Trophoblast cell (in vitro differentiated cells and primary cell): ENCODE measurements around the gene PPP1R15A.
"Not testable (repeated sequence)": the region's sequence is repeated elsewhere in the genome, so short reads cannot be mapped to it uniquely, and the experiment has no call there.

ENCODE experiments used
- DNase-seq, 2 donors: peaks; one replicate each; pipeline ENCODE4 v3.0.0-alpha.2; 2016
- H2AFZ ChIP-seq: 2 replicates; pipeline ENCODE4 v1.6.1; 2013; ENCODE audit warnings: low read length, moderate library complexity, mild to moderate bottlenecking; ENCODE audit not compliant: insufficient read depth, poor library complexity
- H2AK5ac ChIP-seq: 2 replicates; pipeline ENCODE4 v1.6.1; 2013; ENCODE audit warnings: mild to moderate bottlenecking, low read length
- H2BK120ac ChIP-seq: 2 replicates; pipeline ENCODE4 v1.6.1; 2013; ENCODE audit warnings: low read length, mild to moderate bottlenecking, moderate library complexity; ENCODE audit not compliant: insufficient read depth, poor library complexity
- H2BK12ac ChIP-seq: 2 replicates; pipeline ENCODE4 v1.6.1; 2013; ENCODE audit warnings: mild to moderate bottlenecking, low read length, moderate library complexity
- H2BK5ac ChIP-seq: 2 replicates; pipeline ENCODE4 v1.6.1; 2013; ENCODE audit warnings: low read length, low read depth, moderate library complexity, mild to moderate bottlenecking; ENCODE audit not compliant: poor library complexity
- H3K14ac ChIP-seq: 2 replicates; pipeline ENCODE4 v1.6.1; 2013; ENCODE audit warnings: mild to moderate bottlenecking, low read length
- H3K18ac ChIP-seq: 2 replicates; pipeline ENCODE4 v1.6.1; 2013; ENCODE audit warnings: mild to moderate bottlenecking, low read length
- H3K23ac ChIP-seq: 2 replicates; pipeline ENCODE4 v1.6.1; 2013; ENCODE audit warnings: low read length
- H3K27ac ChIP-seq: 2 replicates; pipeline ENCODE4 v1.5.1; 2013; ENCODE audit warnings: low read depth, mild to moderate bottlenecking, inconsistent platforms, low read length, moderate library complexity
- H3K27me3 ChIP-seq: 2 replicates; pipeline ENCODE4 v1.6.1; 2013; ENCODE audit warnings: inconsistent platforms, mild to moderate bottlenecking, low read length, moderate library complexity; ENCODE audit not compliant: insufficient read depth
- H3K36me3 ChIP-seq, 2 experiments: 1 replicate in 1 of 2; 2 replicates in 1 of 2; pipeline ENCODE4 v1.6.1; 2013; ENCODE audit warnings: low read length in 2 of 2, mild to moderate bottlenecking in 2 of 2, moderate library complexity in 1 of 2; ENCODE audit not compliant: insufficient read depth in 2 of 2, control insufficient read depth in 1 of 2
- H3K4ac ChIP-seq: 2 replicates; pipeline ENCODE4 v1.6.1; 2013; ENCODE audit warnings: low read depth, mild to moderate bottlenecking, low read length, moderate library complexity
- H3K4me1 ChIP-seq, 2 experiments: 1 replicate in 1 of 2; 2 replicates in 1 of 2; pipeline ENCODE4 v1.6.1; 2013; ENCODE audit warnings: low read length in 2 of 2, mild to moderate bottlenecking in 2 of 2, moderate library complexity in 1 of 2; ENCODE audit not compliant: insufficient read depth in 2 of 2, control insufficient read depth in 1 of 2
- H3K4me2 ChIP-seq: 2 replicates; pipeline ENCODE4 v1.6.1; 2013; ENCODE audit warnings: inconsistent platforms, mild to moderate bottlenecking, low read length, moderate library complexity
- H3K4me3 ChIP-seq: 2 replicates; pipeline ENCODE4 v1.5.1; 2013; ENCODE audit warnings: mild to moderate bottlenecking, low read depth, low read length, inconsistent platforms
- H3K79me1 ChIP-seq: one replicate; pipeline ENCODE4 v1.6.1; 2013; ENCODE audit warnings: low read length
- H3K79me2 ChIP-seq: 2 replicates; pipeline ENCODE4 v1.6.1; 2013; ENCODE audit warnings: low read length, mild to moderate bottlenecking; ENCODE audit not compliant: control insufficient read depth, insufficient read depth, poor library complexity
- H3K9ac ChIP-seq: 2 replicates; pipeline ENCODE4 v1.6.1; 2013; ENCODE audit warnings: mild to moderate bottlenecking, low read length
- H3K9me3 ChIP-seq: 2 replicates; pipeline ENCODE4 v1.6.1; 2013; ENCODE audit warnings: low read depth, mild to moderate bottlenecking, control low read depth, inconsistent platforms, low read length; ENCODE audit not compliant: insufficient read depth
- H4K12ac ChIP-seq: 2 replicates; pipeline ENCODE4 v1.6.1; 2013; ENCODE audit warnings: low read depth, mild to moderate bottlenecking, low read length, moderate library complexity
- H4K8ac ChIP-seq: 2 replicates; pipeline ENCODE4 v1.6.1; 2013; ENCODE audit warnings: low read depth, mild to moderate bottlenecking, low read length, moderate library complexity
- H4K91ac ChIP-seq: one replicate; pipeline ENCODE4 v1.6.1; 2013; ENCODE audit warnings: low read depth, mild to moderate bottlenecking, low read length, moderate library complexity
- WGBS: extraction: QIAGEN DNeasy Blood & Tissue Kit; methylation state at CpG from one replicate; pipeline ENCODE4 v1.1.7; 2013; ENCODE audit warnings: missing lambda C conversion rate; ENCODE audit not compliant: insufficient read length, insufficient coverage; ENCODE audit errors: extremely low coverage; 5-methylcytosine and 5-hydroxymethylcytosine counted together

The PPP1R15A gene

DNA sequence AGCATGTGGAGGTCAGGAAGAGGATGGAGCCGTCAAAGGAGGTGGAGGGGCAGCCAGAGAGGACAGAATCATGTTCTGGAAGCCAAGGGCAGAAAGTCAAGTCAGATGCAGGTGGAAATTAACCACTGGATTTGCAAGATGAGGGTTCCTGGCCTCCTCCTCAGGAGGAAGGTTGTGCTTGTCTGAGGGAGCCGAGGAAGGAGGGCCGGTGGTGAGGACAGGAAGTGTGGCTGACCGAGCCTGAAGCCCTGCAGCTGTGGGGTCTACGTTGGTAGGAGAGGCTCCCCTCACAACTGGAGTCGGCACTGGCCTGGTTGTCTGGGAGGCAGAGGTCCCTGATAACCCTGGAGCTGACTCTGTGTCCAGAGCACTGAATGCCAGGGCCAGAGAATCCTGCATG, 45.9 kb downstream of the PPP1R15A start:
- Histone ChIP-seq H3K9me3 (no peaks in the 10 kb centered on the region), H2BK120ac (no peak overlapping the region), H3K9ac (no peak overlapping the region), H3K23ac (no peak overlapping the region), H2AK5ac (no peak overlapping the region), H3K4me1 (peaks cover 0 to 4% of the 10 kb centered on the region in 2 experiments), H3K14ac (no peak overlapping the region), H3K27ac (no peak overlapping the region), H3K27me3 (no peaks in the 10 kb centered on the region), H3K18ac (no peak overlapping the region), H3K4me3 (no peak overlapping the region), H4K8ac (no peak overlapping the region), H2BK12ac (no peak overlapping the region), H3K79me2 (no peaks in the 10 kb centered on the region), H4K91ac (no peak overlapping the region), H3K4ac (no peak overlapping the region), H2AFZ (no peak overlapping the region), H3K36me3 (peaks cover 60% of the 10 kb centered on the region in 2 experiments), H3K4me2 (no peak overlapping the region), H4K12ac (no peak overlapping the region), H3K79me1 (no peaks in the 10 kb centered on the region), H2BK5ac (no peak overlapping the region)
- no peak for DNase-seq
- WGBS = no CpG with 5 or more reads among the region's 6 CpGs

- Histone ChIP-seq H3K79me2 (no peaks in the 10 kb centered on the region), H3K36me3 (peaks cover 55 to 58% of the 10 kb centered on the region in 2 experiments), H3K79me1 (no peaks in the 10 kb centered on the region), H4K91ac (no peak overlapping the region), H3K27ac (no peak overlapping the region), H2BK120ac (no peak overlapping the region), H2AFZ (no peak overlapping the region), H4K8ac (no peak overlapping the region), H3K27me3 (no peaks in the 10 kb centered on the region), H3K18ac (no peak overlapping the region), H3K23ac (no peak overlapping the region), H3K4ac (no peak overlapping the region), H2BK5ac (no peak overlapping the region), H3K9ac (no peak overlapping the region), H2BK12ac (no peak overlapping the region), H4K12ac (no peak overlapping the region), H3K4me2 (no peak overlapping the region), H2AK5ac (no peak overlapping the region), H3K4me1 (no peaks in the 10 kb centered on the region), H3K4me3 (no peak overlapping the region), H3K14ac (no peak overlapping the region), H3K9me3 (no peaks in the 10 kb centered on the region)
- WGBS = no CpG with 5 or more reads among the region's 18 CpGs
- DNase-seq = peak in 1 of 2 donors; percentile 51
Observed at GRCh38 chr19:48918801-48919247, 46.6 kb downstream of the PPP1R15A start.

GRCh38 chr19:48919271-48919670, 47.0 kb downstream of the PPP1R15A start:
- not testable (repeated sequence) for H3K79me2 ChIP-seq, H3K27ac ChIP-seq, H3K27me3 ChIP-seq, H3K4ac ChIP-seq, H2BK5ac ChIP-seq, H3K23ac ChIP-seq, H3K4me2 ChIP-seq, H3K9me3 ChIP-seq, H2AK5ac ChIP-seq, H3K14ac ChIP-seq, H4K12ac ChIP-seq, H3K4me1 ChIP-seq, H2AFZ ChIP-seq, H2BK12ac ChIP-seq, H3K18ac ChIP-seq, H2BK120ac ChIP-seq, H3K79me1 ChIP-seq, H3K9ac ChIP-seq, DNase-seq, H4K8ac ChIP-seq, H4K91ac ChIP-seq, H3K4me3 ChIP-seq
- H3K36me3 ChIP-seq = peaks cover 55% of the 10 kb centered on the region in 2 experiments
- WGBS = no CpG with 5 or more reads among the region's 8 CpGs

DNA sequence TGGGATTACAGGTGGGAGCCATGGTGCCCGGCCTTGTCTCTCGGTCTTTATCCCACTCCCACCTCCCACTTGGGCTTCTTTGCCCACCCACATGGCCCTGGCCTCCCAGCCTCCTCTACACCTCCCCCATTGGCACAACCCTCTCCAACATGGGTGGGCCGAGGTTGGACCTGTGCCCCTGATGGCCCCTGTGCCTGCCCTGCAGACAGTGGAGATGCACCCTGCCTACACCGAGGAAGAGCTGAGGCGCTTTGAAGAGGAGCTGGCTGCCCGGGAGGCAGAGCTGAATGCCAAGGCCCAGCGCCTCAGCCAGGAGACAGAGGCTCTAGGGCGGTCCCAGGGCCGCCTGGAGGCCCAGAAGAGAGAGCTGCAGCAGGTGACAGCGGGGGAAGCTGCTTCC, 48.7 kb downstream of the PPP1R15A start:
- H4K91ac ChIP-seq = no peak overlapping the region
- H3K9me3 ChIP-seq = no peaks in the 10 kb centered on the region
- no peak overlapping the region for H2BK12ac ChIP-seq
- no peak overlapping the region for H3K4me2 ChIP-seq
- H3K23ac ChIP-seq = no peak overlapping the region
- H4K12ac ChIP-seq = no peak overlapping the region
- H3K4me1 ChIP-seq = no peaks in the 10 kb centered on the region
- H3K14ac ChIP-seq = no peak overlapping the region
- no peak overlapping the region for H4K8ac ChIP-seq
- H3K79me1 ChIP-seq = no peaks in the 10 kb centered on the region
- H2BK120ac ChIP-seq = no peak overlapping the region
- H3K27me3 ChIP-seq = no peaks in the 10 kb centered on the region
- H3K79me2 ChIP-seq = no peaks in the 10 kb centered on the region
- no peak overlapping the region for H2AK5ac ChIP-seq
- H3K4ac ChIP-seq = no peak overlapping the region
- H3K9ac ChIP-seq = no peak overlapping the region
- H3K18ac ChIP-seq = no peak overlapping the region
- no CpG with 5 or more reads among the region's 10 CpGs for WGBS
- H3K36me3 ChIP-seq = peaks cover 47% of the 10 kb centered on the region in 2 experiments
- no peak overlapping the region for H2AFZ ChIP-seq
- H3K27ac ChIP-seq = no peak overlapping the region
- no peak overlapping the region for H2BK5ac ChIP-seq
- H3K4me3 ChIP-seq = no peak overlapping the region
- no peak for DNase-seq
